ENCODE measurements around the gene GLIS2.
"Not testable (repeated sequence)": the region's sequence is repeated elsewhere in the genome, so short reads cannot be mapped to it uniquely, and the experiment has no call there.

Gene GLIS2

DNA sequence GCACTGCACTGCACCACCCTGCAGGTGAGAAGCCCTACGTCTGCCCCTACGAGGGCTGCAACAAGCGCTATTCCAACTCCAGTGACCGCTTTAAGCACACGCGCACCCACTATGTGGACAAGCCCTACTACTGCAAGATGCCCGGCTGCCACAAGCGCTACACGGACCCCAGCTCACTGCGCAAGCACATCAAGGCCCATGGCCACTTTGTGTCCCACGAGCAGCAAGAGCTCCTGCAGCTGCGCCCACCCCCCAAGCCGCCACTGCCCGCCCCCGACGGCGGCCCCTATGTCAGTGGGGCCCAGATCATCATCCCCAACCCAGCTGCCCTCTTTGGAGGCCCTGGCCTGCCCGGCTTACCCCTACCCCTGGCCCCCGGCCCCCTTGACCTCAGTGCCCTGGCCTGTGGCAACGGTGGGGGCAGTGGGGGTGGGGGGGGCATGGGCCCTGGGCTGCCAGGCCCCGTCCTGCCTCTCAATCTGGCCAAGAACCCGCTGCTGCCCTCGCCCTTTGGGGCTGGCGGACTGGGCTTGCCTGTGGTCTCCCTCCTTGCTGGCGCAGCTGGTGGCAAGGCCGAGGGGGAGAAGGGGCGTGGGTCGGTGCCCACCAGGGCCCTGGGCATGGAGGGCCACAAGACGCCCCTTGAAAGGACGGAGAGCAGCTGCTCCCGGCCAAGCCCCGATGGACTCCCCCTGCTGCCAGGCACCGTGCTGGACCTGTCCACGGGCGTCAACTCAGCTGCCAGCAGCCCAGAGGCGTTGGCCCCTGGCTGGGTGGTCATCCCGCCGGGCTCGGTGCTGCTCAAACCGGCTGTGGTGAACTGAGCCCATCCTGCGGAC lies 21.1 kb downstream of the GLIS2 start:
- DNase-seq (ENCODE audit: low spot score) = no peak

DNA sequence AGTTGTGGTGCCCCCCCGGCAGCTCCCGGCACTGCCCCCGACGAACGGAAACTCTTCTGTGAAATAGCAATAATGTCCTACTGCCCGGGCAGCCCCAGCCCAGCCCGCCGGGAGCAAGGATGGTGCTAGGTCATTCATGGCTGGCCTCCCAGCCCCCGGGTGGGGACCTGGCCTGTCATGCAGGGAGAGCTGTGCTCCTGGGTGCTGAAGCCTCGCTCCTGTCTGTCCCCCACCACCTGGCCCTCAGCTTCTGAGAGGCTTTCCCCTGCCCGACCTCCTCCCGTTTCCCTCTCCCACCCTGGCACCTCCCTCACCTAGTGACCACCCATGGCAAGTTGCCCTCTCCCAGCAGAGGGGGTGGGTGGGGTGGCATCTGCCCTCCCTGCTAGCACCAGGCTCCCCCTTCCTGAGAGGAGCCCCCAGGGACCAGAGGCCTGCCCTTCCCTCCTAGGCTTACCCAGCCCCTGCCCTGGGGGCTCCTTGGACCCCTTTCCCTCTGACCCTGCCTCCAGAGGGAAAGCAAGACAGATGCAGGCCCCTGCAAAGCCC lies 21.7 kb downstream of the GLIS2 start:
- DNase-seq (ENCODE audit: low spot score) = no peak

DNA sequence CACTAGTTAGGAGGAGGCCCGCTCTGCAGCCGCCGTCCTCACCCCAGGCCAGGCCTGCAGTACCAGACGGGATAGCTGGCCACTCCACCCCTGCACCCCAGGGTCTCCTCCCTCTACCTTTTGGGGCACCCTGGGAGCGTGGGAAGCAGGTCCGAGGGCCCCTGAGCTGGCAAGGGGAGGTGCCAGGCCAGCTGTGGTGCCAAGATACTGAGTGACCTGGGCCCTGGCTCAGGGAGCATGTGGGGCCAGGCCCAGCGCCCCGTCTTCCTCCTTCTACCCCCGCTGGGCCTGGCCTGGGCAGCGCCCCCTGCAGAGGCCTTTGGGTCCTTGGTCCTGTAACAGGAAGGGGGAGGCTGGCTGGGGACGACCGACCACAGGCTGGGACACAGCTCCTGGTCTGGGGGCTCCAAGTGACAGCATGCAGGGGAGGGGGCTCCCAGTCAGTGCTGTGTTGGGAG lies 22.3 kb downstream of the GLIS2 start:
- no peak for DNase-seq (ENCODE audit: low spot score)

DNA sequence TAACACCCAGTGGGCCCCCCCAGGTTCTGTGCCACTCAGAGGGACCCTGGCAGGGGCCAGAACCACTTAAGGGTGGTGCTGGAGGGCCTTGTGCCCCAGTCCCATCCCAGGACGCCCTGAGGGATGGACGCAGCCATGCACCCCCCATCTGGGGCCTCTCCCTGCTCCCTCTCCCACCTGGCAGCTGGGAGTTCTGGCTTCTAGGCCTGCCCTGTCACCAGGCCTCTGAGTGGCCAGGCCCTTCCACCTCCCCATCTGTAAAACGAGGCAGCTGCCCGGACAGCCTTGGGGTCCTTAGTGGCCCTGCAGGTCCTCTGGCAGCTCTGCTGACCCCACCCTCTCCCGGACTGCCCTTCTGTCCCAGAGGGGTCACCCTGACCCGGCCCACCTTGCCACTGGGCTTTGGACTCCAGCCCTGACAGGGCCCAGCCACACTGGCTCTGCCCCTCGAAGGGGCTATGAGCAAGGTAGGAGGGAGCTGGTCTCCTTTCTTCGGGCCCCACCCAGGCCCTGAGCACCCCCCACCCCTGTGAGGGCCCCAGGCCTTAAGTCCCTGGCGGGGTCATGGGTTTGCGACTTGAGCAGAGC lies 22.9 kb downstream of the GLIS2 start:
- DNase-seq (ENCODE audit: low spot score) = no peak

DNA sequence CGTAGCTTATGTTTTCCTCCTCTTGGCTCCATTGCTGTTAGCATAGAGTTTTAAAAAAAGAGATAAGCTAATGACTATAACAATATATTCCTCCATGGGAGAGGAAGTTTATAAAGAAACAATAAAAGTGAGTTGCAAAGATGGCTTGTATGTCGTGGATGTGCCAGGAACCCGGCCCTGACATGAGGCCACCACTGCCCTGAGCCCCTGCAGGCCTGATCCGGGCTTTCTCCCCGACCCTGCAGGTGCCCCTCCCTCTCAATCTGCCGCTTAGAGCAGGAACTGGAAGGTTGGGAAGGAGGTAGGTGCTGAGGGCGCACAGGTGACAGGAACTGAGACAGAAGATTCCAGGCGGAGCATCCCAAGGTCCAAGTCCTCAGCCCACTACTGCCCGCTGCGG lies 23.6 kb downstream of the GLIS2 start:
- no peak for DNase-seq (ENCODE audit: low spot score)

DNA sequence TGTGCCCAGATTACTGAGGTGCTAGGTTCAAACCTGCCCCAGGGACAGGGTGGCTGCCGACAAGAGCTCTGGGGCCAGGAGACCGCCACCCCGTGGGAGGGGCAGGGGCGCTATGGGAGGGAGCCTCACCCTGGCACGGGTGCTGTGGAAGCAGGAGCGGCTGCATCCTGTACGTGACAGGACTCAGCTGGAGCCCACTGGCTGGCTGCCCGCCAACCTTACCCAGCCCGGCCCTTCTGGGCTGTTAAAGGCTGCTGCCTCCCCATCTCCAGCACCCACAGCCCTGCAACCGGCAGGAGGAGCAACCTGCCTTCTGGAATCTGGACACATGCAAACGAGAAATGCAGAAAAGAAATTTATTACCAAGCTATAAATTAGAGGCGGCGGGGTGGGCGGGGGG lies 24.0 kb downstream of the GLIS2 start:
- no peak for DNase-seq (ENCODE audit: low spot score)

DNA sequence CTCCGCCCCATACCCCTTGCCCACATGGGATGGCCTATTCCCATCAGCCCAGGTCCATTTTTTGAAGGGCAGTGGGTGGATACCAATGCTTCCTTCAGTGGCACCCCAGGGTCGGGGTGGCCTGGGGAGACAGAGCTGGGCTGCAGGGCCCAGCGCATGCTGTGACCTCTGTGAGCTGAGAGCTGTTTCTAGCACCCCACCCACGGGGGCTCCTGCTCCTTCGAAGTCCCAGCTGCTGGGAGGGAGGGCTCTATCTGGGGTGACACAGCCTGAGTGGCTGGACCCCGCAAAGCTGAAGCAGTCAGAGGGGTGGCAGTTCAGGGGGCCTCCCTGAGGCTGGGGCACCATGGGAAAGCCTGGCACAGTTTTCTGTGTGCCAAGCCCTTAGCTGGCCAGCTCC lies 24.6 kb downstream of the GLIS2 start:
- DNase-seq (ENCODE audit: low spot score) = no peak

DNA sequence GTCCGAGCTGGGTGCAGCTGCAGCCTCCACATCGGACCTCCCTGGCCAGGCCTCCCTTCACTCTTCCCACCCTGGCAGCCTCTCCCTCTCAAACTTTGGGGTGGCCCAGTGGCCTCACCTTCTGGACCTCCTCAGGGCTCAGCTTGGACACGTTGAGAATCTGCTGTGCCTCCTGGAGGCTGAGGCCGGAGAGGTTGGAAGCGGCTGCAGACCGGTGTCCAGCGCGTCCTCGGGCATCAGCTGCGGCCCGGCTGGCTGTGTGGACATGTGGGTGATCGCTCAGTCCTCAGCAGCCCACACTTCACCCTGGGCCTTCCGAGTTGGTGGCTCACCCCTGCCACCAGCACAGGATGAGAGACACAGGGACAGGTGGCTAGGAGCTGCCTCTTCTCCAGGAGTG lies 25.4 kb downstream of the GLIS2 start:
- no peak for DNase-seq (ENCODE audit: low spot score)

DNA sequence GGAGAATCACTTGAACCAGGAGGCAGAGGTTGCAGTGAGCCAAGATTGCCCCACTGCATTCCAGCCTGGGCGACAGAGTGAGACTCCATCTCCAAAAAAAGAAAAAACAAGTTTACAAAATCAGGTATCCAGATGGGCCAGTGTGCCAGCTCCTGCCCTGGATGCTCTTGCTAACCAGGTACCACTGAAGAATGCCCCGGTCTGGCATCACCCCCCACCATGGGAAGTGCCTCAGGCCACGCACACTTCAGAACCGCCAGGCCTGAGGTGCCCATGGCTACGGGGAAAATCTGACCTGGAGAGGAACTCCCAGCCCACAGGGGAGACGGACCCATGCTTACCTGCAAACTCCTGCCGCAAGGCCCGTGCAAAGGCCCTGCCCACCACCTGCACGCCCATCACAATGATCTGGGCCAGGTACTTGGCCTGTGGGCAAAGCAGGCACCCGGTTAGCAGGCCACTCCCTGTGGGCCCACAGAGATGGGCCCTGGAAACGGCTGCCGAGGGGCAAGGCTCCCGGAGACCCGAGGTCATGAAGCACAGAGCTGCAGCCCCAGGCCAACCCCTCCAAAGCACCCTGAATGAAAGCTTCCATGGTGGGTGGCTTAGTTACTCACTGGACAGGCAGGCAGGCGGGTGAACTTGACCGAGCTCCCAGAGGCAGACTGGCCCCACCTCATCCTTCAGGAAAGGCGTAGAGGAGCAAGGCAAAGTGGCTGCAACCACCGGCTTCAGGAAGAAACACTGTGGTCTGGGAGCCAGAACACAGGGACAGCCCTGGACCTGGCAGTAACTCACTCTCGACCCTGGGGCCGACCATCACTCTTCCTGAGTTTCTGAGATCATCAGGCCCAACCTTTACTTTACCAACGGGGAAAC lies 27.2 kb downstream of the GLIS2 start:
- no peak for DNase-seq (ENCODE audit: low spot score)

DNA sequence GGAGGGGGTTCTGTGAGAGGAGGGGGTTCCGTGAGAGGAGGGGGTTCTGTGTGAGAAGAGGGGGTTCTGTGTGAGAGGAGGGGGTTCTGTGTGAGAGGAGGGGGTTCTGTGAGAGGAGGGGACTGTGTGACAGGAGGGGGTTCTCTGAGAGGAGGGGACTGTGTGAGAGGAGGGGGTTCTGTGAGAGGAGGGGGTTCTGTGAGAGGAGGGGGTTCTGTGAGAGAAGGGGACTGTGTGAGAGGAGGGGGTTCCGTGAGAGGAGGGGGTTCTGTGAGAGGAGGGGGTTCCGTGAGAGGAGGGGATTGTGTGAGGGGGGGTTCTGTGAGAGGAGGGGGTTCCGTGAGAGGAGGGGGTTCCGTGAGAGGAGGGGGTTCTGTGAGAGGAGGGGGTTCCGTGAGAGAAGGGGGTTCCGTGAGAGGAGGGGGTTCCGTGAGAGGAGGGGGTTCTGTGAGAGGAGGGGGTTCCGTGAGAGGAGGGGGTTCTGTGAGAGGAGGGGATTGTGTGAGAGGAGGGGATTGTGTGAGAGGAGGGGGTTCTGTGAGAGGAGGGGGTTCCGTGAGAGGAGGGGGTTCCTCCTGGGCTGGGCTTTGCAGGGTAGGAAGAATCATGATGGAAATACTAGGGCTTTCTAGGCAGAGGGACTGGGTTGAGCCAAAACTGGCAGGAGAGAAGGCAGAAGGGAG lies 28.6 kb downstream of the GLIS2 start:
- DNase-seq (ENCODE audit: low spot score) = not testable (repeated sequence)

DNA sequence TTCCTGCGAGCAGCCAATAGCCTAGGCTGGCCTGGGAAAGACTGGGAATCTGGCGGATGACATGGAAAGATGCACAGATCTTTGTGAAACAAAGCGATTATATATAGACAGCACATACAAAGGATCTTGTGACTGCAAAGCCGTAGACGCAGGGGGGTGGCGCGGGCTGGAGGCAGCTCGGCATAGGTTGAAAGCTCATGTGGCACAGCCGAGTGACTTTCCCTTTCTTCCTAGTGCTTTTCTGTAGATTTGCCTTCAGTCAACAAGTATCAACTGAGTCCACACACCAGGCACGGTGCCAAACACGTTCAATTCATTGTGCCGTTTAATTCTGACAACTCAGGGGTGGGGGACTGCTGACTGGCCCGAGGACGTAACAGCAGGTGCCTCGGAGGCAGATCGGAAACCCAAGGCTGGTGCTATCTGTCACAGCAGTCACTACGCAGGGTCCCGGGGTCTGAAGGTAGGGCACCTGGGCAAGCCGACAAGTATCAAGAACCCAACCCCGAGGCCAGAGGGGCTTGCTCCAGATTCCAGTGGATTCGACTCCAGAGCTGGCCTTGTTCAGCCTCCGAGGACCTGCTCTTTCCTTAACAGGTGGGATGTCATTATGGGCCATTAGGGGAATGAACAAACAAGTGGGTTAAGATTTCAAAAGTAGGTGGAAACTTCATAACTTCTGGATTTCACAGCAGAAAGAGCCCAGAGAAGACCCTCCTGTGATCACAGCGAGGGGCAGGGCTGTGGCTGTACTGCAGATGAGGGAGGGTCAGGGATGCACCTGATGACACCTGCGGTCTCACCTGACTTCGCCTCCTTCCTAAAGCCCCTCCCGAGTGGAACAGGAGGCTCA lies 29.3 kb downstream of the GLIS2 start:
- DNase-seq (ENCODE audit: low spot score) = no peak

DNA sequence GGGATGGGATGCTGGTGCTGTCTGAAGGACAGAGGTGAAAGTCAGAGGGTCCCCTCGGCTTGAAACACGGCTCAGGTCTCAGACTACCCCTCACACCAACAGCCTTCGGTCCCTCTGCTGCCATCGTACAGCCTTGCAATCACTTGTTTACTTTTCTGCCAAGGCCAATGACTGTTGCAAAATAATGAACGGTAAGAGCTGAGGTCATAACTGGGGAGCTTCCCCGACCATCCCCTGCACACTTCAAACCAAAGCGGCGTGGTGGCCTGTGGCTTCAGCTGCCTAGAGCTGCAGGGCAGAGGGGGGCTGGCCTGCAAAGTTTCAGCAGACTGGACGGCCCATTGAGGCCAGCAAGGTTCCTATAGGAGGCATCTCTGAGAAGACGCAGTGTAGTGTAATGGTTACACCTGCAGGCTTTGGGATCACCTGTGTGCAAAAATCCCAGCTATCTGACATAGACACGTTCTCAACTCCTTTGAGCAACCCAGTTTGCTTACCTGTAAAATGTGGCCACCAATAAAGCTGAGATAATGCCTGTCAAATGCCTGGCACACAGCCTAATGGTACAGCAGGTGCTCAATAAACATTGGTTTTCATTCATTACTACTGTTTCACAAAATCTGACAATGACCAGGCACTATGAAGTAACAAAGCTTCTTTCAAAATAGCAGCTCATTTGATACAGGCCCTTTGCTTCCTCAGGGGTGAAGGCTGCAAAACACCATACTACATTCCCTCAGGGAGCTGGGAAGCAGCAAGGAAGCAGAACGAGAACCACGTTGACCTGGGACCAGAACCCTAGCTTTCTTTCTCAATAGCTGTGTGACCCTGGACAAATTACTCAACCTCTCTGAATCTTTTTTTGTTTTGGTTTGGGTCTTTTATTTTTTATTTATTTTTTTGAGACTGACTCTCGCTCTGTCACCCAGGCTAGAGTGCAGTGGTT lies 30.2 kb downstream of the GLIS2 start:
- DNase-seq (ENCODE audit: low spot score) = no peak

DNA sequence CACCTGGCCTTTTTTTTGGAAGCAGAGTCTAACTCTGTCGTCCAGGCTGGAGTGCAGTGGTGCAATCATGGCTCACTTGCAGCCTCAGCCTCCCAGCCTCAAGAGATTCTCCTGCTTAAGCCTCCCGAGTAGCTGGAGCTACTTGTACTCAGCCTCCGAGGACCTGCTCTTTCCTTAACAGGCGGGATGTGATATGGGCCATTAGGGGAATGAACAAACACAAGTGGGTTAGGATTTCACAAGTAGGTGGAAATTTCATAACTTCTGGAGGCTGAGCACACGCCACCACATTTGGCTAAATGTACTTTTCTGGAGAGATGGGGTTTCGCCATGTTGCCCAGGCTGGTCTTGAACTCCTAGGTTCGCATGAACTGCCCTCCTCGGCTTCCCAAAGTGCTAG lies 31.1 kb downstream of the GLIS2 start:
- no peak for DNase-seq (ENCODE audit: low spot score)

DNA sequence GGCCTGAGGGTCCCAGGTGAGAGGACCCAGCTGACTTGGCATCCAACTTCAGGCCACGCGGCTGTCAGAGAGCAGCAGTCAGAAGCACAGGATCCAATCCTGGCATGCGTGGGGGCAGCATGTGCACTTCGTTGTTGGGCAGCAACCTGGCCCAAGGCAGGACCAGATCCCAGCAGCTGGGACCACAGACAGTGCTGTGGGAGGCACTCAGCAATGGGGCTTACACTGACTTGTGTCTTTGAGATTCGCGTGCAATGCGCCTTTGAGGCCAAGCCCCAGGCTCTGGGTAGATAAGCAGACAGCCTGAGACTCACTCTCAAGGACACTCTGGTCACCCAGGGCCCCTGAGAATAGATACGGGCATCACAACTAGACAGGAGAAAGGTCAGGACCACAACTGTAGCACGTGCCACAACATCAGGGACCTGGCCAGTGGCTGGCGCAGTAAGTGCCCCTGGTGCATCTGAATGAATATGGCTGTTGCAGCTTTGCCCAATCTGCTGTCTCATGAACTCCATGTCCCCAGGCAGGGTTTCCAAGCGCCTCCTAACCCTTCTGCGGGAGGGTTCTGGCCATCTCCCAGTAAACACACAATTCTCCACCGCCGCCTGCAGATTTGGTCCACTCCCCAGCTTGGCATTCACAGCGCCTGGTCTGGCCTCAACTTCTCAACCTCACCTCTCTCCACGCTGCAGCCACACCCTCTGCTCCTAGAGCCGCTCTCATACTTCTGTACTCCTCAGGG lies 32.1 kb downstream of the GLIS2 start:
- DNase-seq (ENCODE audit: low spot score) = no peak

DNA sequence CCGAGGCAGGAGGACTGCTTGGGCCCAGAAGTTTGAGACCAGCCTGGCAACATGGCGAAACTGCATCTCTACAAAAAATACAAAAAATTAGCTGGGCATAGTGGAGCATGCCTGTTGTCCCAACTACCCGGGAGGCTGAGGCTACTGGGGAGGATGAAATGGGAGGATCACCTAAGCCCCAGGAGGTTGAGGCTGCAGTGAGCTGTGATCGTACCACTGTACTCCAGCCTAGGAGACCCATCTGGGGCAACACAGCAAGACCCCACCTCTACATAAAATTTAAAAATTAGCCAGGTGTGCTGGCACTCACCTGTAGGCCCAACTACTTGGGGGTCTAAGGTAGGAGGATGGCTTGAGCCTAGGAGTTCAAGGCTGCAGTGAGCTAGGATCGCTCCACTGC lies 33.5 kb downstream of the GLIS2 start:
- no peak for DNase-seq (ENCODE audit: low spot score)

DNA sequence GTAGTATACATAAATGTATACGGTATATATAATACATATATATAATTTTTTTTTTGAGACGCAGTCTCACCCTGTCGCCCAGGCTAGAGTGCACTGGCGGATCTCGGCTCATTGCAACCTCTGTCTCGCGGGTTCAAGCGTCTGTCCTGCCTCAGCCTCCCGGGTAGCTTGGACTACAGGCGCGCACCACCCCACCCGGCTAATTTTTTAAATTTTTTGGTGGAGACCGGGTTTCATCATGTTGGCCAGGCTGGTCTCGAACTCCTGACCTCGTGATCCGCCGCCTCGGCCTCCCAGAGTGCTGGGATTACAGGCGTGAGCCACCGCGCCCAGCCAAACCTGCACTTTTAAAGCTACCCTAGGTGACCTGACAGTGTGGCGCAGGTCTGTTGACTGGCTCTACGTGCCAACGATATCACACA lies 34.5 kb downstream of the GLIS2 start:
- no peak for DNase-seq (ENCODE audit: low spot score)

DNA sequence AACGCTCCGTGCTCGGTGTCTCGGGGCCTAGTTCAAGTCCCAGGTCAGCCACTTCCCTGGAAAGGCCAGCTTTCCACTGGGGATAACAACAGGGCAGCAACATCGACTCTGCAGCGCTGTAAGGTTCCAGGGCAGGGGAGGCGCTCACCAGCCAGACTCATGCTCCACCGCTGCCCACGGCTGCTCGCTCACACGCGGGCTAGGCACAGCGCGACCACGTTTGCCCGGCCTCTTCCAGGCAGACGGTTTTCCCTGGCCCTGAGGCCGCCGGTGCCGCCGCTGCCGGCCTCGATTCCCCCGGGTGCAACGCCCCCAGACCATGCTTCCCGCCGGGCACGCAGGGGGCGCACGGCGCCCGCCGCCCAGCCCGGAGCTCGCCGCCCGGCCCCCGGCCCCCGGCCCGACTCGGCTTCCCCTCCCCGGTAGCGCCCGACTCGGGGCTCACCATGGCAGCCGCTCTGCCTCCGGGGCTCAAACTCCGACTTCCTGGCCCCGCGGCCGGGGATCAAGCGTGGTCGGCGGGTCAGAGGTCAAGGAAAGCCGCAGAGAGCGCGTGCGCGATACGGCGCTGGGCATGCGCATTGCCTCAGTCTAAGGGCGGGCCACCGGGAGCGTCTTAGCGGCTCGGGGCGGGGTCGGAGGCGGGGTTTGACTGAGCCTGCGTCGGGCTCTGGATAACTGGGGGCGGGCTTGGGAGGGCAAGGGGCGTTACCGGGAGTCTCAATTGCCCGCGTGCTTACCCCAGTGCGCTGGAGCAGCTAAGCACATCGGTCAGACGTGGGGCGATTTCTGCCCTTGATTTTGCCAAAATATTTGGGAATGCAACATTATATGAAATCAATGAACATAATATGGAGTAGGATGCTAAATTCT lies 35.2 kb downstream of the GLIS2 start, which contains the start of gene PAM16:
PAM16 (minus strand) TSS at position 535 of the 873 bp plus-strand sequence; CDS start at position 448, 87 bp downstream.
- DNase-seq (ENCODE audit: low spot score) = peak; percentile 95

DNA sequence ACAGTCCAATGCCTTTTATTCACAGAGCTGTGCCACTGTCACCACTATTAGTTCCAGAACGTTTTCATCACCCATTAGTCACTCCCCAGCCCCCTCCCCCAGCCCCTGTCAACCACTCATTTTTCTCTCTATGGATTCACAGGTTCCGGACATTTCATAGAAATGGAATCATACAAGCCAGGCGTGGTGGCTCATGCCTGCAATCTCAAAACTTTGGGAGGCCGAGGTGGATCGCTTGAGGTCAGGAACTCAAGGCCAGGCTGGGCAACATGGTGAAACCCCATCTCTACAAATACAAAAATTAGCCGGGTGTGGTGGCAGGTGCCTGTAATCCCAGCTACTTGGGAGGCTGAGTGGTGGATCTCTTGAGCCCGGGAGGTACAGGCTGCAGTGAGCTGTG lies 36.0 kb downstream of the GLIS2 start:
- no peak for DNase-seq (ENCODE audit: low spot score)

Measured in germinal center (tissue), 1 donor.